HK-2 (cell line): ENCODE measurements around the gene SELENOV.

Experiments used
- DNase-seq: peaks from one replicate; pipeline ENCODE4 v3.0.0-alpha.2; 2018; ENCODE audit not compliant: unreplicated experiment

The SELENOV gene

GRCh38 chr19:39494661-39495060 lies 20.3 kb upstream of the SELENOV start:
- DNase-seq = no peak

- DNase-seq = no peak
Observed at GRCh38 chr19:39496063-39496462, 18.9 kb upstream of the SELENOV start.

GRCh38 chr19:39497701-39497995 lies 17.3 kb upstream of the SELENOV start:
- no peak for DNase-seq

- DNase-seq = peak; percentile 52
Observed at GRCh38 chr19:39497996-39498797, 16.7 kb upstream of the SELENOV start.

GRCh38 chr19:39498798-39499642 lies 15.9 kb upstream of the SELENOV start, which contains the start of gene DLL3:
Gene DLL3, plus strand, starts transcription at chr19:39498947. Its CDS starts 28 bp downstream, at chr19:39498975.
- no peak for DNase-seq

- DNase-seq = no peak
Observed at GRCh38 chr19:39499932-39500331, 15.0 kb upstream of the SELENOV start.

GRCh38 chr19:39500543-39500942 lies 14.4 kb upstream of the SELENOV start:
- no peak for DNase-seq

- no peak for DNase-seq
Observed at GRCh38 chr19:39501340-39501739, 13.6 kb upstream of the SELENOV start.

GRCh38 chr19:39502640-39503417 lies 12.1 kb upstream of the SELENOV start:
- DNase-seq = peak; percentile 75

- DNase-seq = no peak
Observed at GRCh38 chr19:39506598-39506943, 8.4 kb upstream of the SELENOV start.

- peak; percentile 79 for DNase-seq
Observed at GRCh38 chr19:39506944-39507714, 7.8 kb upstream of the SELENOV start.

GRCh38 chr19:39507715-39508364 lies 7.1 kb upstream of the SELENOV start:
- DNase-seq = no peak

GRCh38 chr19:39508629-39509028 lies 6.3 kb upstream of the SELENOV start:
- DNase-seq = no peak

- no peak for DNase-seq
Observed at GRCh38 chr19:39509233-39509632, 5.7 kb upstream of the SELENOV start.

GRCh38 chr19:39512988-39513387 lies 2.0 kb upstream of the SELENOV start:
- DNase-seq = no peak

GRCh38 chr19:39515551-39516191 lies 732 bp downstream of the SELENOV start:
- no peak for DNase-seq

GRCh38 chr19:39516270-39516669 lies 1.3 kb downstream of the SELENOV start:
- no peak for DNase-seq

- no peak for DNase-seq
Observed at GRCh38 chr19:39517432-39517831, 2.5 kb downstream of the SELENOV start.

GRCh38 chr19:39518458-39518857 lies 3.5 kb downstream of the SELENOV start:
- no peak for DNase-seq

- DNase-seq = no peak
Observed at GRCh38 chr19:39518975-39519374, 4.0 kb downstream of the SELENOV start.
